HG03064 (cell line): ENCODE results near the gene FOXK2.

ENCODE experiments used
- ATAC-seq: cut with Tn5 transposase; IDR thresholded peaks from one replicate; pipeline ENCODE4 v1.9.1; 2021; ENCODE audit warnings: low read depth; ENCODE audit not compliant: unreplicated experiment

The FOXK2 gene

DNA sequence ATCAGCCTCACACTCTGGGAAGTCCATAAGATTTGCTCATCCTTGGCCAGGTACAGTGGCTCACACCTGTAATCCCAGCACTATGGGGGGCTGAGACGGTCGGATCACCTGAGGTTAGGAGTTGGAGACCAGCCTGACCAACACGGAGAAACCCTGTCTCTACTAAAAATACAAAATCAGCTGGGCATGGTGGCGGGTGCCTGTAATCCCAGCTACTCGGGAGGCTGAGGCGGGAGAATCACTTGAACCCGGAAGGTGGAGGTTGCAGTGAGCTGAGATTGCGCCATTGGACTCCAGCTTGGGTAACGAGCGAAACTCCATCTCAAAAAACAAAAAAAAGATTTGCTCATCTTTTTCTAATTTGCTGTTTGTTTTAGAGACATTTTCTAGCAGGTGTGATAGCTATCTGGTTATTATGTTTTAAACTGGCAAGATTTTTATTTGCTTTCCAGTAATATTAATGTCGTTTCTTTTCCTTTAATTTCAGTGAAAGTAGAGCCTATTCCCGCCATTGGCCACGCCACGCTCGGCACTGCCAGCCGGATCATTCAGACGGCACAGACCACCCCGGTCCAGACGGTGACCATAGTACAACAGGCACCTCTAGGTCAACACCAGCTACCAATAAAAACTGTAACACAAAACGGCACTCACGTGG is 67.2 kb downstream of the FOXK2 start:
- no peak for ATAC-seq

DNA sequence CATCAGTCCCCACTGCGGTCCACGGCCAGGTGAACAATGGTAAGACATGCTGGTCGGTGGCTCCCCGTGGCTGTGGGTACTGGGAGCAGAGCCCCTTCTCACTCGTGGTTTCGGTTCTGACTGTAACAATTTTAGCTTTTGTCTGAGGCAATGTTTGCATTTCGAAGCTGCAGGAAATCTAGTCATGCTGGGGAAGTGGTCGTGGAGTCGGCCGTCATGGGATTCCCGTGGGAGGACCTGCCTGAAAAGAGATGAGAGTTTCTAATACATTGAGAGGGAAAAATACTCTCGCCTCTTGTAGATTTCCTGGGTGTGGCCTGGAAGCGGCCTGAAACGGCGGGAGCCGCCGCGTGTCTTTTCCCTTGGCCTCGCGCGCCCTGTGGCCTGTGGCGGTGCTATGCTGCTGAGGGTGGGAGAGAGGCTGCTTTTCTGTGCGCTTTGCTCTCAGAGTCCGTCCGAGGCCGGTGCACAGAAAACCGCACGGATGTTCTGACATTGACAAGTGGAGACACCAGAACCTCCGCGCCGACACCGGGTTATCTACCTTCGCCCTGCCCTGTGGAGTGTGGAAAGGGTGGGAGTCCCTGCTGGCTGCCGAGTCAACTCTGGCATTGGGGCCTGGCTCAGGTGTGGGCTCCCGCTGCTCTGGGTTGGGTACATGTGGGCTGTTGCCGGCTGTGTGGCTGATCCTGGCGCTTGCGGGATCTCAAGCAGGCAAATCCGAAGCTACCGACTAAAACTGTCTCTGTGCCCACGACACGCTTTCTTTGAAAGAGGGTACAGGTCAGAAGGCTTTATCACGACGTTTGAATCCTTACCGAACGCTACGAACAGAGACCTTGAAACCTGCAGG is 67.9 kb downstream of the FOXK2 start:
- no peak for ATAC-seq

DNA sequence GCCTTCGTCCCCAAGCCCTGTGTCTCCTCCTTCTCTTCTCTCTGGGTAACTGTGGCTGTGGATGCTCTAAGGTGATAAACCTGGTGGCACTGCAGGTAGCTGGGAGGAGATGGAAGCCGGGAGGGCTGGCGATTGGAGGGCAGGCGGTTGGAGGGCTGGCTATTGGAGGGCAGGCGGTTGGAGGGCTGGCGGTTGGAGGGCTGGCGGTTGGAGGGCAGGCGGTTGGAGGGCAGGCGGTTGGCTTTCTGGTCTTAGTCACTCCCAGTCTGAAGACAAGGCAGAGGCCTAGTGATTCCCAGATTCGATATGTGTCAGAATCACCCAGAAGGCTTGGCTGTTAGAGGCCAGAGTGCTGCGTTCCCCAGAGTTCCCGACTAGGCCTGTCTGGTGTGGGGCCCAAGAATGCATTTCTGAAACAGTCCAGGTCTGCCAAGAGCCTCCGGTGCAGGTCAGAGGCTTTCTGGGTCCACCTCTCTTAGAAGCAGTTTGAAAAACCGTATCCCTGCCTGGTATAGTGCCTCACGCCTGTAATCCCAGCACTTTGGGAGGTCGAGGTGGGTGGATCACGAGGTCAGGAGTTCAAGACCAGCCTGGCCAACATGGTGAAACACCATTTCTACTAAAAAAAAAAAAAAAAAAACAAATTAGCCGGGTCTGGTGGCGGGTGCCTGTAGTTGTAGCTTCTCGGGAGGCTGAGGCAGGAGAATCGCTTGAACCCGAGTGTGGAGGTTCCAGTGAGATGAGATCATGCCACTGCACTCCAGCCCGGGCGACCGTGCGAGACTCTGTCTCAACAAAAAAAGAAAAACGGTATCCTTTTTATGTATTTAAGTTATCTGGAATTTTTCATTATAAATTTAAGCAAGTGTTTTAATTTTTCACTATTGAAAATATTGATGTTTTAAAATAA is 69.0 kb downstream of the FOXK2 start:
- no peak for ATAC-seq

DNA sequence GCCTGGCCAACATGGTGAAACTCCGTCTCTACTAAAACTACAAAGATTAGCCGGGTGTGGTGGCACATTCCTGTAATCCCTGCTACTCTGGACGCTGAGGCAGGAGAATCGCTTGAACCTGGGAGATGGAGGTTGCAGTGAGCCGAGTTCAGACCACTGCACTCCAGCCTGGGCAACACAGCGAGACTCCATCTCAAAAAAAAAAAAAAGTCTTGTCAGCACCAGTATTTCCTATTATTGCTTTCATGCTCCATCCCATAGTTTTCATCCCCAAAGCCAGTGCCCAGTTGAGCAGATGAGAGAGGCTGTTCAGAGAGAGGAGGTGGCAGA is 70.3 kb downstream of the FOXK2 start:
- ATAC-seq, result no peak

DNA sequence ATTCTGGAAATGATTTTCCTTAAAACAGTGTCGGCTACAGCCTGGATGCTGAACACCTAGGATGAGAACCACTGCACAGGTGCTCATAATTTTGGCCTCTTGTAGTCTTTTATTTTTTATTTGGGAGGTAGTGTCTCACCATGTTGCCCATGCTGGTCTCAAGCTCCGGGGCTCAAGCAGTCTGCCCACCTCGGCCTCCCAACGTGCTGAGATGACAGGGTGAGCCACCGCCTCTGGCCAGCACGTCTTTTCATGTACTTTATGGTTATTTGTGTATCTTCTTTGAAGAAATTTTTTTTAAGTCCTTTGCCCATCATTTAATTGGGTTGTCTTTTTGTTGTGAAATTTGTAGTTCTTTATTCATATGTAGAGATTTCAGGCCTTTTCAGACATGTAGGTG is 70.7 kb downstream of the FOXK2 start:
- no peak for ATAC-seq

DNA sequence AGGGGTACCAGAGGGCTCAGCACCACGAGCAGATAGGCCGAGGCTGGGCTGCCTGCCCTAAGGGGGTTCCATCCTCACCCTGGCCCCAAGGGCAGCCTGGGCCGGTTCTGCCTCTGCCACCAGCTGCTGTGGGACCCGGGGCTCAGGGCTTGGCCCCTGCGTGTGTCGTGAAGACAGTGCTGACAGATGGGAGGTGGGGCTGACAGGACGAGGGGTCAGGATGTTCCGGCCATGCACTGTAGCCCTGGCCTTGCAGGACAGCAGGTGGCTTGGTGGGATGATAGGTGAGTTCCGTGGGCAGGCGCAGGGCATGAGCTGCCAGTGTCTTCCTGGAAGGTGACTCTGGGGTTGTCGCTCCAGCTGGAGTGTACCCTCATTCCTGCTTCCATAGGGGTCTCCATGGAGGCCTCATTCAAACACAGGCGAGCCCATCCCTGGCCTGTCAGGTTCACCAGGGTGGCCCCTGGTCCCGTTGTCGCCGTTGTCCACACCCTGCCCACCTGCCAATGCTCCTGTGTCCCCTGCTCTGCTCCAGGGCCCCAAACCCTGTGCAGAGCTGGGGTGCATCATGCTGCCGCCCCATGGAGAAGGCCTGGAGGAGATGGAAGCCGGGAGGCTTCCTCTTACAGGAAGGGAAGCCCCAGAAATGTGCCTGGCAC is 71.5 kb downstream of the FOXK2 start:
- ATAC-seq, result no peak

DNA sequence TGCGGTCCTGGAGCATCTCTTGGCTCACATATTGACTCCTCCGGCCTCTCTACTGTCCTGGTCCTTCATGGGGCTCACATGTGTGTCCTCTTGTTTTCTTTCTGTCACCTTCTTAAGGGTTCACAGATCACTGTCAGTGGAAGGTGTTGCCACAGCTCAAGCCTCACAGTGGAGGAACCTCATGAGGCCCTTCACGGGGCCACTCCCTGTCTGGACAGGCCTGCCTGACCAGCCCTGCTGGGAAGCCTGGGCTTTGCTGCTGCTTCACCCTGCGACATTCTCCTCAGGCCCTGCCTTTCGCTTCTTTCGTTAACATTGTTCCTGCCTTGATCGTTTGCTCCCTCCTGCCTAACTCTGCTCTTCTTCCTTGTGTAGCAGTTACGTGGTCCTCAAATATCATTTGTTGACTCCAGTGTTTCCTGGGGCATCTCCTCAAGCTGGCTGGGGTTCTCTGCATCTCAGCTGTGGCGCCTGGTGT is 72.8 kb downstream of the FOXK2 start:
- ATAC-seq, result no peak

DNA sequence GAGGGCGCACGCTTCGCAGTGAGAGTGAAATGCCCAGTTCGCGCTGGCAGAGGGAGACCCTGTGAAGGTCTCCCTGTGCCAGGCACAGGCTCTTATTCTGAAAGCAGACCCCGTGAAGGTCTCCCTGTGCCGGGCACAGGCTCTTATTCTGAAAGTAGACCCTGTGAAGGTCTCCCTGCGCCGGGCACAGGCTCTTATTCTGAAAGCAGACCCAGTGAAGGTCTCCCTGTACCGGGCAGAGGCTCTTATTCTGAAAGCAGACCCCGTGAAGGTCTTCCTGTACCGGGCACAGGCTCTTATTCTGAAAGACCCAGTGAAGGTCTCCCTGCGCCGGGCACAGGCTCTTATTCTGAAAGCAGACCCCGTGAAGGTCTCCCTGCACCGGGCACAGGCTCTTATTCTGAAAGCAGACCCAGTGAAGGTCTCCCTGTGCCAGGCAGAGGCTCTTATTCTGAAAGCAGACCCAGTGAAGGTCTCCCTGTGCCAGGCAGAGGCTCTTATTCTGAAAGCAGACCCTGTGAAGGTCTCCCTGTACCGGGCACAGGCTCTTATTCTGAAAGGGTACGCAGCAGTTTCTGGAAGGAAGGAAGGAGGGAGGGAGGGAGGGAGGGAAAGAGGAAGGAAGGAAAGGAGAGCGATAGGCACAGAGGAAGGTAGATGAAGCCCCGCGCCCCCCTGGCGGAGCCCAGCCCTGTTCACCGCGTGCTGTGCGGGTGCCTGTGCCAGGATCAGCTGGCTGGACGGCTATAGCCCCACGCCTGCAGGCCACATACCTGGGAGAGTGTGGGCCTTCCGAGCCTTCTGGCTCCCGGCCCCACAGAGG is 73.4 kb downstream of the FOXK2 start:
- ATAC-seq, result no peak

DNA sequence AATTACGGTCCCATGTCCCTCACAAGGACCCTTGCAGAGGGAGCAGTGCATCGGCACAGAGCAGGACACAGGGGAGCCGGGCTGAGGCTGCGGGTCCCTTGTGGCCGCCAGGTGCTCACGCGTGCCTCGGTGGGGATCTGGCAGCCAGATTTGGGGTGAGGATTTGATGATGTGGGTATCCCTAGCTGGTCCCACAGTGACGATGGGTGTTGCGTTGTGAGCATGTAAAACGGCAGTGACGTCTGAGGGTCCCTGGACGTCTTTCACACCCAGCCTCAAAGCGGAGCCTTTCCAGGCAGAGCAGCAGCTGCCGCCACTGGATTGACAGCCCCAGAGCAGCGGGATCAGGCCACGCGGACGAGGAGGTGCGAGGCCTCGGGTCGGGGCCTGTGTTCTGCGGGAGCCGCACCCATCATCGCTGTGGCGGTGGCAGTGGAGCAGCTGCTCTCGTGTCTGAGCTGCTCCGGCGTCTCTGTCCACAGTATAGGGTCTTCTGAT is 74.1 kb downstream of the FOXK2 start:
- ATAC-seq, result no peak

DNA sequence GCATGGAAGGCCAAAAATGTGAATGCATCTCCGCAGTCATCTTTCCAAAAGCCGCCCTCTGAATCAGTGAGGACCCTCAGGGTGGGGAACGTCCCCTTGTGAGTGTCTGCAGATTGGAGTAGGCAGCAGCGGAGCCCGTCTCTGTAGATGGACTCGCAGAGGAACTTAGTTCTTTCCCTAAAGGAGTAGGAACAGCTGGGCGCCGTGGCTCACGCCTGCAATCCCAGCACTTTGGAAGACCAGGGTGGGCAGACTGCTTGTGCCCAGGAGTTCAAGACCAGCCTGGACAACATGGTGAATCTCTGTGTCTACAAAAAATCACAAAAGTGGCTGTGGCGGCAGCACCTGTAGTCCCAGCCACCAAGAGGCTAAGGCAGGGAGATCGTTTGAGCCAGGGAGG is 75.0 kb downstream of the FOXK2 start:
- ATAC-seq, result no peak

DNA sequence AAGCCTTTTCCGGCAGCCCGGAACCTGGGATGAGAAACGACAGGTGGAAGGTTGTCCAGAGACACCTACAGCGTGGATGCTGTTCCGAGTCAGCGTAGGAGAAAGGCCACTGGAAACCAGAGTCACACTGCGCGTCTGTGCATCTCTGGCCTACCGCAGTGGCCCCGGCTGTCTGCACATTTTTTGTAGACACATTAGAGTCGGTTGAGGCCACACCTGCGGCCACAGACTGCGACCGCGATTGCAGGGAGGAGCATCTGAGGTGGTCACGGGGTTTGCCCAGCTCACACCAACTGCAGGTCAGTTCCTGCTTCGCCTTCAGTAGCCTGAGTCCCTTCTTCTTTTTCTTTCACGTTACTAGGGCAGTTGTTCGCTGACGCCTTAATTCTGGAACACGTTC is 76.4 kb downstream of the FOXK2 start:
- no peak for ATAC-seq

DNA sequence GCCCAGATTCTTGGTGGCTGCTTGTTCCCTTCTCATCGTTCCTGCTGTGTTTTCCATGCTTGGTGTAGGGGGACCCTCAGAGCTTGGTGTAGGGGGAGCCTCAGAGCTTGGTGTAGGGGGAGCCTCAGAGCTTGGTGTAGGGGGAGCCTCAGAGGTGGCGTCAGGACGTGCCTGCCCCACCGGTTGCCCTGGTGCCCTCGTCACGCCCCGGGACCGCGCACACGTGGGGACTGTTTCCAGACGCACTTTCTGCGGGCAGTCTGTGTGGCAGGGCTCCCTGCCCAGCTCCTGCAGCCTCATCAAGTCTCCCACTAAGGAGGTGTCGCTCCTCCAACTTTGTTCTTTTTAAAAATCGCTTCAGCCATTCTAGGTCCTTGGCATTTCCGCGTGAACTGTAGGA is 76.8 kb downstream of the FOXK2 start:
- no peak for ATAC-seq

DNA sequence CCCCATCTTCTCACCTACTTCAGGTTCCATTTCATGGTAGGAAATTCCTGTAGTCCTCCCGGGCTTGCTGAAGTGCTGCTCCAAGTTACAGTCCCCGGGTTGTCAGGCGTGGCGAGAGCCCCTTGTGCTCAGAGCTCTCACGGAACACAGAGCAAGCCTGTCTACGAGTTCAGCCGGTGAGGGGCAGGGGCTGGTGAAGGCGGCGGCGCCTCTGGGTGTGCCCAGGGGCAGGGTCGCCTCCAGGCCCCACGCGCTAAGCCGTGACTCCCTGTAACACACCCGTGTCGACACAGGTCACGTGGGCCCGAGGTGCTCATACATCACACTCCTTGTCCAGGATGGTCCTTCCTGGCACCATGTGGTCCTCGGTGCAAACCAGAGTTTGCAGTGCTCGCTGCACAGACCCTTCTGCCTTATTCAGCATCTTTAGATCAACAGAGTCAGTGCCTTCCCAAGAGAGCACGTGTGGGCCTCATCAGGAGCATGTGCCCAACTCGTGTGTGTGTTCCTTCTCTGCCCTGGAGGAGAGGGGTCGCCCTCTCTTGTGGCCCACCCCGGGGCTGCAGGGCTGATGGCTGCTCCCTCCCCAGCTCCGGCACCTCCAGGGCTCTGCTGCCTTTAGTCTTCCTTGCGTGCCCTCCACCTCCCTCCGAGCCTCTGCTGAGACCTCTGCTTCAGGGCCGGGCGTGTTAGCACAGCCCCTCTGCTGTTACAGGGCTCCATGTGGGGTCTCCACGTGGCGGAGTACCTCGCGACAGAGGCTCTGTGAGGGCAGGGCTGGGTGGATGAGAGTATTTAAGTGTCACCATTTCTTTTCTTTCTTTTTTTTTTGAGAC is 77.5 kb downstream of the FOXK2 start:
- ATAC-seq, result no peak

DNA sequence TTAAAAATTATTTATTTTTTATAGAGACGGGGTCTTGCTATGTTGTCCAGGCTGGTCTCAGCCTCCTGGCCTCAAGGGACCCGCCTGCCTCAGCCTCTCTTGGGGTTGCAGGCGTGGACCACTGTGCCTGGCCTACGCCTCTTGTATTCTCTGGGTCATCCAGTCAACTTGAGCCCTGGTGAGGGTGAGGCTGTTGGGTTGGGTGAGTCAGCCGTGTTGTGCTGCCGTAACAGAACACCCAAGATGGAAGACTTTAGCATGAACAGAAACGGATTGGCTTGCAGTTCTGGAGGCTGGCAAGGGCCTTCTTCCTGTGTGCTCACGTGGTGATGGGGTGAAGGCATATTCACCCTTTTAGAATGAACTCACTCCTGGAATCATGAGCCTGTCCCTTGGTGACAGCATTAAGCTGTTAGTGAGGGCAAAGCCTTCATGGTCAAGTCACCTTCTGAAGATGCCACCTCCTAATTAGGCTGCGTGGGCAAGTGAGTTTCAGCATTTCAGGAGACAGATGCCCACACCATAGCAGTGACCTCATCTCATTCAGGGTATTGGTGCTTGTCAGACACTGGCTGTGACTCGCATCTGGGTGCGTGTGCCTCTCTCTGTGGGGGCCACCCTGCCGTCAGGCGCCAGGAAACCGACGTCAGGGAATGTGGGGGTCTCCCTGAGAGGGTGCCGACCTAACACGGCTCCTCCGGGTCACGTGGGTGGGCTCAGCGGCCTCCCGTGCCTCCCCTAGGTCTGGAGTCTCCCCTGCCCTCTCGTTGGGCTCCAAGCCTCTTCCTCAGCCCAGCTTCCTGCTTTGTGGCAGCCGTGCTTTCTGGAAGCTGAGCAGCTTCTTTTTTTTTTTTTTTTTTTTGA is 79.0 kb downstream of the FOXK2 start:
- ATAC-seq, result no peak

DNA sequence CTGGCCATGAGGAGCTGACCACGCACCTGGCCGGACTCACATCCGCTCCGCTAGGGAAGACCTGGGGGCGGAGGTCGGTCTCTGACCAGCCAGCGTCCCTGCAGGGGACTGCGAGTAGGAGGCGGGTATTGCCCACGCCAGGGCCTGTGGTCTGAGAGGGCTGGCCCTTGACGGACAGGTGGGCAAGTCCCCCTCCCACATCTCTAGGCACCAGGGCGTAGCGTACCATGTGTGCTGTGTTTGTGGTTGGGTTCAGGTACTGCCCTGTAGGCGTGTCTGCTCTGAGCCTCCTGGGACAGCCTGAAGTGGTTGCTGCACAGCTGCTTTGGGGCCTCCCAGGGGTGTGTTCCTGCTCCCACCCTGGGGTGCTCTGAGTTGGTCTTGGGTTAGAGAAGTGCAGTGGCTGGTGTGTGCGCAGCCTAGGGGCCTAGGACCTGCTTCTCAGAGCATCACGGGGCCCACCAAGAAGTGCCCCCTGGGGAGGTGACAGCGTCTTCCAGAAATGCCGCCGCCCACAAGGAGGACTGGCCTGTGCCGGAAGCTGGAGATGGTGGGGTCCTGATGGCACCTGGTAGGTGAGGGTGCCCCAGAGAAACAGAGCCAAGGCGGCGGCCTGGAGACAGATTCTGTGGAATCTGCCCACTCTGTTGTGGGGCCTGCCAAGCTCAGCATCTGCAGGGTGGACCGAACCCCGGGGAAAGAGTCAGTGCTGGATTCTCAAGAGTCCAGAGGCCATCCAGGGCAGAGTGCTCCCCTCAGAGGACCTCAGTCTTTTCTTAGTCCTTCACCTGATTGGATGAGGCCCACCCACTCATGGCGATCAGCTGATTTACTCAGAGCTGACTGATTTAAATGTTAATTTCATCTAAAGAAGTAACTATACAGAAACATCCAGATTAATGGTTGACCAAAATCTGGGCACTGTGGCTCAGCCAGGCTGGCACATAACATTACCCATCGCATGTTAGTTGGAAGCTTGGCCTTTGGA is 80.4 kb downstream of the FOXK2 start:
- no peak for ATAC-seq

DNA sequence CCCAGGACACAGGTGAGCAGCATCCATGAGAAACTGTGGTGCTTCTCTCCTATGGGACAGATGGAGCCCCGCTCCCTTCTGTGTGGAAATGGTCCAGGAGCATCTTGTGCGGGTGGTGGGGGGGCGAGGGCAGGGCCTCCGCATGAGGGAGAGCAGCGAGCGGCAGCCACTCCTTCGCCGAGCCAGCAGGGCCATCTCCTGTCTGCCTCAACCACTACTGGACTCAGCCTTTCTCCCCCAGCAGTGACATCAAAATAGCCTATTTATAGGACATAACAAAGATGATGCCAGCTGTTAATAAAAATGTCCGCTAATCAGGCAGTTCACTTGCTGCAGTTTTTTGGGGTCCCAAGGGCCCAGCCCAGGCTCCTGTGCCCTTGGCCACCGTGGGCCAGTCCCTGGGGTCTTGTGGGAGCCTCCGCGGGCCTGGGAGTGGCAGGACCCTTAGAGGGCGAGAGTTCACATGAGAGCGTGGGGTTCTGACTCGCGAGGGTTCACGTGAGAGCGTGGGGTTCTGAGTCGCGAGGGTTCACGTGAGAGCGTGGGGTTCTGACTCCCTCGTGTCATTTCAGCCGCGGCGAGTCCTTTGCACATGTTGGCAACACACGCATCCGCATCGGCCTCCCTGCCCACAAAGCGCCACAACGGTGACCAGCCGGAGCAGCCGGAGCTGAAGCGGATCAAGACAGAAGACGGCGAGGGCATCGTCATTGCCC is 81.4 kb downstream of the FOXK2 start:
- no peak for ATAC-seq
